Urothelium cell line (cell line): ENCODE results near the gene C2orf76.

Experiments used
- DNase-seq: peaks from one replicate; pipeline ENCODE4 v3.0.0; 2011; ENCODE audit warnings: low spot score, mixed read lengths
- FAIRE-seq: peaks from 2 replicates; lab custom pipeline; 2011; peaks lifted over from hg19 to GRCh38; lab: Jason Lieb, UNC

The C2orf76 gene

GRCh38 chr2:119267604-119268003 is 99.0 kb downstream of the C2orf76 start:
- DNase-seq, result no peak
- FAIRE-seq, result no peak

GRCh38 chr2:119266091-119266589 is 100.5 kb downstream of the C2orf76 start:
- DNase-seq (no peak), FAIRE-seq (no peak)

- DNase-seq, result no peak
- no peak for FAIRE-seq
Measured at GRCh38 chr2:119265693-119266066, 101.0 kb downstream of the C2orf76 start.

- FAIRE-seq, result peak; percentile 72
- peak; percentile 74 for DNase-seq
Measured at GRCh38 chr2:119264781-119265692, 101.6 kb downstream of the C2orf76 start.

- DNase-seq (no peak), FAIRE-seq (no peak)
Measured at GRCh38 chr2:119263656-119264055, 103.0 kb downstream of the C2orf76 start.

- FAIRE-seq (no peak), DNase-seq (no peak)
Measured at GRCh38 chr2:119263025-119263424, 103.6 kb downstream of the C2orf76 start.

- no peak for DNase-seq
- FAIRE-seq, result no peak
Measured at GRCh38 chr2:119261493-119262225, 105.0 kb downstream of the C2orf76 start.

- FAIRE-seq (no peak), DNase-seq (no peak)
Measured at GRCh38 chr2:119260646-119261492, 105.8 kb downstream of the C2orf76 start.

- DNase-seq, result no peak
- FAIRE-seq, result no peak
Measured at GRCh38 chr2:119259296-119259860, 107.3 kb downstream of the C2orf76 start.

GRCh38 chr2:119257198-119257597 is 109.4 kb downstream of the C2orf76 start:
- FAIRE-seq (no peak), DNase-seq (no peak)

- peak; percentile 58 for FAIRE-seq
- no peak for DNase-seq
Measured at GRCh38 chr2:119256582-119256921, 110.1 kb downstream of the C2orf76 start.

GRCh38 chr2:119255760-119256581 is 110.7 kb downstream of the C2orf76 start:
- DNase-seq (peak; percentile 88), FAIRE-seq (peak; percentile 99)

- DNase-seq, result no peak
- peak; percentile 70 for FAIRE-seq
Measured at GRCh38 chr2:119254601-119255080, 112.0 kb downstream of the C2orf76 start.

- FAIRE-seq, result peak; percentile 48
- no peak for DNase-seq
Measured at GRCh38 chr2:119253760-119254600, 112.7 kb downstream of the C2orf76 start.

GRCh38 chr2:119253114-119253702 is 113.4 kb downstream of the C2orf76 start:
- FAIRE-seq, result no peak

More at GRCh38 chr2:119253114-119253702, 113.4 kb downstream of the C2orf76 start:
- DNase-seq, result no peak
